Measurements from ENCODE around the gene MED14.

GRCh38 chrX:40773188-40773587, 37.8 kb upstream of the MED14 start:
- no peak for TF ChIP-seq CTCF (IDR thresholded peaks at IDR 0.05; ENCODE audit: insufficient read depth, low read depth, low read length)
- no peak for TF ChIP-seq EZH2 (IDR thresholded peaks at IDR 0.05; ENCODE audit: insufficient read depth, low read length)
